ENCODE measurements around the gene ACTN3. TPM values are rescaled to one million over a fixed set of nuclear protein-coding genes. Genes with fewer than 3 reads are reported as not detected.
"Not testable (repeated sequence)": the region's sequence is repeated elsewhere in the genome, so short reads cannot be mapped to it uniquely, and the experiment has no call there.

Gene ACTN3
- total RNA-seq, 1 donor from 2014 or later, result not detected

- not testable (repeated sequence) for DNase-seq (ENCODE audit: low spot score); ATAC-seq
Measured at GRCh38 chr11:66544952-66545351, 1.8 kb upstream of the ACTN3 start.

- peak; percentile 97 for ATAC-seq
- peak; percentile 99 for DNase-seq (ENCODE audit: low spot score)
Measured at GRCh38 chr11:66545701-66546367, 869 bp upstream of the ACTN3 start, which contains the start of gene ZDHHC24. TSS of gene ZDHHC24 (minus strand) at chr11:66546048. CDS start at chr11:66546003, 45 bp downstream.

GRCh38 chr11:66546966-66547661, 411 bp downstream of the ACTN3 start:
- no peak for ATAC-seq

GRCh38 chr11:66547662-66548009, 933 bp downstream of the ACTN3 start:
- no peak for DNase-seq (ENCODE audit: low spot score)

More at GRCh38 chr11:66546966-66547661, 411 bp downstream of the ACTN3 start:
- no peak for DNase-seq (ENCODE audit: low spot score)

GRCh38 chr11:66548041-66548440, 1.3 kb downstream of the ACTN3 start:
- ATAC-seq (no peak), DNase-seq (ENCODE audit: low spot score) (no peak)

More at GRCh38 chr11:66547662-66548009, 933 bp downstream of the ACTN3 start:
- no peak for ATAC-seq

GRCh38 chr11:66548774-66549630, 2.3 kb downstream of the ACTN3 start:
- no peak for ATAC-seq
- no peak for DNase-seq (ENCODE audit: low spot score)

- ATAC-seq, result no peak
- no peak for DNase-seq (ENCODE audit: low spot score)
Measured at GRCh38 chr11:66549696-66550095, 3.0 kb downstream of the ACTN3 start.

- no peak for DNase-seq (ENCODE audit: low spot score)
- no peak for ATAC-seq
Measured at GRCh38 chr11:66550887-66551286, 4.2 kb downstream of the ACTN3 start.

- ATAC-seq (no peak), DNase-seq (ENCODE audit: low spot score) (no peak)
Measured at GRCh38 chr11:66554602-66555001, 7.9 kb downstream of the ACTN3 start.

- DNase-seq (ENCODE audit: low spot score) (no peak), ATAC-seq (no peak)
Measured at GRCh38 chr11:66555416-66555815, 8.7 kb downstream of the ACTN3 start.

- DNase-seq (ENCODE audit: low spot score), result no peak
- ATAC-seq, result no peak
Measured at GRCh38 chr11:66556086-66556485, 9.4 kb downstream of the ACTN3 start.

GRCh38 chr11:66557733-66558326, 11.1 kb downstream of the ACTN3 start:
- ATAC-seq (no peak), DNase-seq (ENCODE audit: low spot score) (no peak)

GRCh38 chr11:66559142-66559865, 12.6 kb downstream of the ACTN3 start:
- ATAC-seq (peak; percentile 42), DNase-seq (ENCODE audit: low spot score) (no peak)

- DNase-seq (ENCODE audit: low spot score) (no peak), ATAC-seq (peak; percentile 16)
Measured at GRCh38 chr11:66559866-66560676, 13.4 kb downstream of the ACTN3 start.

- DNase-seq (ENCODE audit: low spot score) (no peak), ATAC-seq (no peak)
Measured at GRCh38 chr11:66561178-66561974, 14.7 kb downstream of the ACTN3 start.

GRCh38 chr11:66561975-66562248, 15.2 kb downstream of the ACTN3 start:
- no peak for ATAC-seq
- DNase-seq (ENCODE audit: low spot score), result no peak

- no peak for DNase-seq (ENCODE audit: low spot score)
- no peak for ATAC-seq
Measured at GRCh38 chr11:66562275-66562674, 15.6 kb downstream of the ACTN3 start.

- no peak for ATAC-seq
Measured at GRCh38 chr11:66562907-66563583, 16.3 kb downstream of the ACTN3 start.

More at GRCh38 chr11:66562907-66563583, 16.3 kb downstream of the ACTN3 start:
- no peak for DNase-seq (ENCODE audit: low spot score)

Measured in left lobe of liver (tissue), 2 donors.